HG02938 (cell line): Measurements from ENCODE around the gene HECW1.

Experiments used
- ATAC-seq: cut with Tn5 transposase; IDR thresholded peaks from one replicate; pipeline ENCODE4 v1.9.1; 2021; ENCODE audit warnings: mild to moderate bottlenecking, moderate library complexity; ENCODE audit not compliant: unreplicated experiment

Gene HECW1

GRCh38 chr7:43405948-43406347 is 293.5 kb downstream of the HECW1 start:
- no peak for ATAC-seq

- ATAC-seq, result no peak
These were observed 294.5 kb downstream of the HECW1 start for GRCh38 chr7:43406961-43407360.

- ATAC-seq, result no peak
These were observed 296.5 kb downstream of the HECW1 start for GRCh38 chr7:43408981-43409380.

GRCh38 chr7:43417455-43417854 is 305.0 kb downstream of the HECW1 start:
- ATAC-seq, result no peak

- ATAC-seq, result no peak
These were observed 318.0 kb downstream of the HECW1 start for GRCh38 chr7:43430411-43430810.

GRCh38 chr7:43431020-43431595 is 318.7 kb downstream of the HECW1 start:
- ATAC-seq, result no peak

- no peak for ATAC-seq
These were observed 321.2 kb downstream of the HECW1 start for GRCh38 chr7:43433639-43434038.

GRCh38 chr7:43437001-43437400 is 324.6 kb downstream of the HECW1 start:
- no peak for ATAC-seq

- no peak for ATAC-seq
These were observed 326.5 kb downstream of the HECW1 start for GRCh38 chr7:43438897-43439479.

GRCh38 chr7:43439631-43440401 is 327.4 kb downstream of the HECW1 start:
- ATAC-seq, result peak; percentile 65

GRCh38 chr7:43441231-43442130 is 329.0 kb downstream of the HECW1 start:
- ATAC-seq, result no peak

GRCh38 chr7:43443381-43443780 is 330.9 kb downstream of the HECW1 start:
- ATAC-seq, result no peak

GRCh38 chr7:43444711-43445578 is 332.5 kb downstream of the HECW1 start:
- no peak for ATAC-seq

- ATAC-seq, result no peak
These were observed 337.1 kb downstream of the HECW1 start for GRCh38 chr7:43449577-43449976.

- no peak for ATAC-seq
These were observed 338.4 kb downstream of the HECW1 start for GRCh38 chr7:43450894-43451293.

- peak; percentile 87 for ATAC-seq
These were observed 342.6 kb downstream of the HECW1 start for GRCh38 chr7:43454936-43455518.

- no peak for ATAC-seq
These were observed 343.8 kb downstream of the HECW1 start for GRCh38 chr7:43456200-43456599.

GRCh38 chr7:43458330-43459018 is 346.0 kb downstream of the HECW1 start:
- no peak for ATAC-seq

GRCh38 chr7:43459019-43459337 is 346.5 kb downstream of the HECW1 start:
- no peak for ATAC-seq
